Stomach (tissue), 9 donors: ENCODE measurements around the gene NIN. TPM values are rescaled to one million over a fixed set of nuclear protein-coding genes. Genes with fewer than 3 reads are reported as not detected.

Source experiments
- DNase-seq, 2 donors: peaks; one replicate each; pipeline versions ENCODE4 v3.0.0 to v3.0.0-alpha.2; 2013 to 2019
- H3K27ac ChIP-seq, 5 donors: fragments of 200-600 bp in 4 of 5; sonication (generic) in 4 of 5; one replicate each; pipeline ENCODE4 v1.5.1; 2013 to 2019; ENCODE audit warnings: mild to moderate bottlenecking in 1 of 5, moderate library complexity in 1 of 5
- H3K27me3 ChIP-seq, 3 donors: fragments of 200-600 bp; sonication (generic); one replicate each; pipeline ENCODE4 v1.5.1; 2017 to 2019; ENCODE audit warnings: mixed run types in 1 of 3
- H3K36me3 ChIP-seq, 4 donors: fragments of 200-600 bp; sonication (generic); 1 replicate in 3 of 4; 2 replicates in 1 of 4; pipeline ENCODE4 v1.5.1; 2016 to 2019
- H3K4me1 ChIP-seq, 4 donors: fragments of 200-600 bp; sonication (generic); one replicate each; pipeline ENCODE4 v1.5.1; 2016 to 2019
- H3K4me3 ChIP-seq, 4 donors: fragments of 200-600 bp; sonication (generic) in 3 of 4; one replicate each; pipeline ENCODE4 v1.5.1; 2016 to 2019; ENCODE audit warnings: mild to moderate bottlenecking in 1 of 4
- H3K9me3 ChIP-seq, 4 donors: fragments of 200-600 bp; sonication (generic); one replicate each; pipeline ENCODE4 v1.5.1; 2016 to 2019
- EP300 ChIP-seq: sonication (generic); formaldehyde crosslinking; IDR thresholded peaks from one replicate; pipeline ENCODE4 v1.6.1; 2017; ENCODE audit warnings: antibody characterized with exemption
- POLR2A ChIP-seq, 4 donors: fragments of 450-650 bp; IDR thresholded peaks; one replicate each; pipeline ENCODE4 v1.6.1; 2016; ENCODE audit warnings: antibody characterized with exemption in 4 of 4, control low read depth in 2 of 4, mild to moderate bottlenecking in 1 of 4, moderate library complexity in 1 of 4
- POLR2AphosphoS5 ChIP-seq, 3 donors: sonication (generic); formaldehyde crosslinking; IDR thresholded peaks; one replicate each; pipeline ENCODE4 v1.6.1; 2016; ENCODE audit warnings: antibody characterized with exemption in 3 of 3
- WGBS, 5 donors: extraction: QIAGEN DNeasy Blood & Tissue Kit in 3 of 5; methylation state at CpG; one replicate each; pipeline versions ENCODE4 v1.1.5 to v1.1.7; 2013 to 2018; 5-methylcytosine and 5-hydroxymethylcytosine counted together
- intact Hi-C: fragments of 100-400 bp; cut with DNase I; formaldehyde crosslinking; loops from one replicate; pipeline ENCODE4 v1.15.1; 2023; ENCODE audit warnings: low total_unique reads
- polyA plus RNA-seq, 3 donors: library from polyadenylated mRNA; stranded (reverse); fragments of 200-250 nt; gene quantifications; one replicate each; pipeline ENCODE4 v1.2.3, GENCODE V29; 2013
- total RNA-seq, 5 donors: library from RNA; depleted of rRNA; stranded (reverse); fragments of >200 nt; gene quantifications; one replicate each; pipeline versions ENCODE4 v1.1.0 to v1.2.3, GENCODE V29; 2014 to 2016
- TF ChIP-seq, protein P1 (sequence below), 7 experiments: fragments of 450-650 bp in 4 of 7; fragments of 200-600 bp in 3 of 7; sonication (generic) in 3 of 7; IDR thresholded peaks; one replicate each; pipeline ENCODE4 v1.5.1; 2016 to 2019; ENCODE audit warnings: antibody characterized with exemption in 7 of 7, control low read depth in 2 of 7, mild to moderate bottlenecking in 1 of 7
- donor health status: healthy with polysubstance abuse.
- donor health status: Bipolar disorder and iron deficiency.
- donor health status: healthy.

NIN gene
- total and polyA plus RNA-seq, 8 donors, result 5.3 to 70.5 (median 20.5) TPM

DNA sequence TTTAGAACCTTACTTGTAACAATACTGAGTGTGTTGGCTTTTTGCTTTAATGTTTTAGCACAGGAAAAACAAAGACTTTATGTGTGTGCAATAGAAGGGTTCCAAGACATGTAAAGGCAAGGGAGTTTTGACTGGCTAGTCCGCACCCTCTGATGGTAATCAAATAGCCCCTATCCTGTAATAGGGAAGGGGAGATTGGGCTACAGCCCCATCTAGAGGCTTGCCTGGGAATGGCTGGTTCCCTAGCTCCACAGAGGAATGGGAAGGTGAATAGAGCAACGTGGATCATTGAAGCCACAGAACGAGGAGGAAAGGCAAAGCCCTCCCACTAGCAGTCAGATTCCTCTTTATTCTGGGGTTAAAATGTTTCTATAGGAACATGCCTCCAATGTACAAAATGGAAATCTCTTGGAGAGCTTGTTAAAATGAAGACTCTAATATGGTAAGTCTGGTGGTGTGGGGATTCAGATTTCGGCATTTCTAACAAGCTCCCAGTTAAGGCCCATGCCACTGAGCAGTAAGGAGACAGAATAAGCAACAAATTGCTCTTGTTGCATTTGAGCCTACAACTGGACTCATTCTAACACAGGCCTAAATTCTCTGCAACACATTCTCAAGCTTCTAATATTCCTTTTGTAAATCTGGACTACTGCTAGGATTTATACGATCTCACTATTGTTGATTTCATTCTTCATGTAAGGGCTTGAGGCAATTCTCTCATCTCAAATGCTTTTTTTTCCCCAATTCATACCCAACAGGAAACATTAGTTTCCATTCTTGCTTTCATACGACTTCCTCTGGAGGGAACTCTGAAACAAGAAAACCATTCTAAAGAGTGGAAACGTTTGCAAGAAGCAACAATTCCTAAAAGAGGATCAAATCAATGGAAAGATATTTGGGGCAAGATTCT, 57.1 kb downstream of the NIN start:
- H3K4me1 ChIP-seq, result peaks cover 0 to 51% (median 26%) of the 10 kb centered on the region in 4 donors
- H3K27me3 ChIP-seq, result no peaks in the 10 kb centered on the region
- no peaks in the 10 kb centered on the region for H3K9me3 ChIP-seq
- intact Hi-C loops, result loop anchor here (10.0 kb wide), 2 partner anchors 169 to 229 kb away; no protein-coding TSS in a partner anchor
- peaks cover 22 to 49% (median 41%) of the 10 kb centered on the region in 4 donors for H3K36me3 ChIP-seq
- WGBS, 5 donors, result 47 to 53% (median 51%) methylated on average over 7 of the region's 7 CpGs
- peak overlapping the region in 3 of 5 donors; percentile 67 to 80 (median 76) for H3K27ac ChIP-seq
- peak; percentile 44 to 69 for DNase-seq
- TF ChIP-seq EP300, result no peak
- TF ChIP-seq POLR2AphosphoS5 (IDR thresholded peaks at IDR 0.05), result peak in 1 of 3 donors; percentile 15
- TF ChIP-seq, protein P1, sequence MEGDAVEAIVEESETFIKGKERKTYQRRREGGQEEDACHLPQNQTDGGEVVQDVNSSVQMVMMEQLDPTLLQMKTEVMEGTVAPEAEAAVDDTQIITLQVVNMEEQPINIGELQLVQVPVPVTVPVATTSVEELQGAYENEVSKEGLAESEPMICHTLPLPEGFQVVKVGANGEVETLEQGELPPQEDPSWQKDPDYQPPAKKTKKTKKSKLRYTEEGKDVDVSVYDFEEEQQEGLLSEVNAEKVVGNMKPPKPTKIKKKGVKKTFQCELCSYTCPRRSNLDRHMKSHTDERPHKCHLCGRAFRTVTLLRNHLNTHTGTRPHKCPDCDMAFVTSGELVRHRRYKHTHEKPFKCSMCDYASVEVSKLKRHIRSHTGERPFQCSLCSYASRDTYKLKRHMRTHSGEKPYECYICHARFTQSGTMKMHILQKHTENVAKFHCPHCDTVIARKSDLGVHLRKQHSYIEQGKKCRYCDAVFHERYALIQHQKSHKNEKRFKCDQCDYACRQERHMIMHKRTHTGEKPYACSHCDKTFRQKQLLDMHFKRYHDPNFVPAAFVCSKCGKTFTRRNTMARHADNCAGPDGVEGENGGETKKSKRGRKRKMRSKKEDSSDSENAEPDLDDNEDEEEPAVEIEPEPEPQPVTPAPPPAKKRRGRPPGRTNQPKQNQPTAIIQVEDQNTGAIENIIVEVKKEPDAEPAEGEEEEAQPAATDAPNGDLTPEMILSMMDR (IDR thresholded peaks at IDR 0.05), result peak in 5 of 7 experiments; percentile 66 to 81 (median 75)
- no peak overlapping the region for H3K4me3 ChIP-seq

DNA sequence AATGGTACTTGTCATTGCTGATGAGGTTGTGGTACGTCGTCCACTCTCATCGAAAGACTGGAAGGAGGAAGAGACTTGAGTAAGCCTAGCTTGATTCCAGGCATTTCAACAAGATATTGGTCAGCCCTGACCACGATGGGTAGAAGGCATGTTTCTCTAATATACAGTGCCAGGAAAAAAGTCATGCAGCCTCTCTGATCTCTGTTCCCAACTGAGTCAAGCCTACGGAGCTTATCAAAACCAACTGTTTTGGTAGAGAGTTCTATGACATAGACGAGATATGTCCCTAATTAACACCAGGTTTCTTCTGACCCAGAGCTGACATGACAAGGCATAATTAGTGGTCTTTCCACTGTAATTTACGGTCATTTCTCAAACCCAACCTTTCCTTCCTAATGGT, 58.5 kb downstream of the NIN start:
- H3K27me3 ChIP-seq, result no peaks in the 10 kb centered on the region
- WGBS, 5 donors, result 79 to 91% (median 89%) methylated on average over 7 of the region's 7 CpGs
- H3K27ac ChIP-seq, result no peak overlapping the region
- no peak for DNase-seq
- no peak overlapping the region for H3K4me3 ChIP-seq
- H3K9me3 ChIP-seq, result no peaks in the 10 kb centered on the region
- peaks cover 0 to 42% (median 19%) of the 10 kb centered on the region in 4 donors for H3K4me1 ChIP-seq
- TF ChIP-seq POLR2AphosphoS5 (IDR thresholded peaks at IDR 0.05) (no peak), POLR2A (IDR thresholded peaks at IDR 0.05) (no peak), EP300 (no peak)
- TF ChIP-seq, protein P1 (IDR thresholded peaks at IDR 0.05), result no peak
- intact Hi-C loops, result loop anchor here (10.0 kb wide), 2 partner anchors 168 to 228 kb away; no protein-coding TSS in a partner anchor
- H3K36me3 ChIP-seq, result peaks cover 22 to 57% (median 51%) of the 10 kb centered on the region in 4 donors

DNA sequence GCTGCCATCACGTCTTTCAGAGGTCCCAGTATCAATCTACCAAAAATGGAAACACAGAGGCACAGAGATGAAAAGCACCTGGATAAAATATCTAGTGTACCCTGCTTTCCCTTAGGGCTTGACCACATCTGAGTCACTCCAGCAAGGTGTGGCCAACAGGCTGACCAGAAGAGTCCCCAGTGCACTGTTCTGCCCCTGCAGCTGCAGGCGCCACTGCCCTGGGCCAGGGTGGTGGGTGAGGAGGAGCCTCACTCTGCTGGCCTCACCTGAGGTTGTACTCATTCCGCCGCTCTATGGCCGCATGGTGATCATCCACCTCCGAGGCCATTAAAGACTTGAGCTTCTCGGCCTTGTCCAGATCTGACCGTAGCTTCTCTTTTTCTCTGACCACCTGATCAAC, 60.4 kb downstream of the NIN start:
- Histone ChIP-seq H3K27me3 (no peaks in the 10 kb centered on the region), H3K36me3 (peaks cover 22 to 60% (median 58%) of the 10 kb centered on the region in 4 donors), H3K4me3 (no peak overlapping the region), H3K4me1 (peaks cover 0 to 37% (median 22%) of the 10 kb centered on the region in 4 donors), H3K27ac (peak overlapping the region; percentile 50 to 78 (median 70)), H3K9me3 (no peaks in the 10 kb centered on the region)
- WGBS, 5 donors, result 88 to 97% (median 90%) methylated on average over 8 of the region's 8 CpGs
- intact Hi-C loops, result loop anchor here (10.0 kb wide), 2 partner anchors 166 to 226 kb away; no protein-coding TSS in a partner anchor
- DNase-seq, result no peak
- TF ChIP-seq POLR2AphosphoS5 (IDR thresholded peaks at IDR 0.05), result no peak
- no peak for TF ChIP-seq POLR2A (IDR thresholded peaks at IDR 0.05)
- no peak for TF ChIP-seq EP300

DNA sequence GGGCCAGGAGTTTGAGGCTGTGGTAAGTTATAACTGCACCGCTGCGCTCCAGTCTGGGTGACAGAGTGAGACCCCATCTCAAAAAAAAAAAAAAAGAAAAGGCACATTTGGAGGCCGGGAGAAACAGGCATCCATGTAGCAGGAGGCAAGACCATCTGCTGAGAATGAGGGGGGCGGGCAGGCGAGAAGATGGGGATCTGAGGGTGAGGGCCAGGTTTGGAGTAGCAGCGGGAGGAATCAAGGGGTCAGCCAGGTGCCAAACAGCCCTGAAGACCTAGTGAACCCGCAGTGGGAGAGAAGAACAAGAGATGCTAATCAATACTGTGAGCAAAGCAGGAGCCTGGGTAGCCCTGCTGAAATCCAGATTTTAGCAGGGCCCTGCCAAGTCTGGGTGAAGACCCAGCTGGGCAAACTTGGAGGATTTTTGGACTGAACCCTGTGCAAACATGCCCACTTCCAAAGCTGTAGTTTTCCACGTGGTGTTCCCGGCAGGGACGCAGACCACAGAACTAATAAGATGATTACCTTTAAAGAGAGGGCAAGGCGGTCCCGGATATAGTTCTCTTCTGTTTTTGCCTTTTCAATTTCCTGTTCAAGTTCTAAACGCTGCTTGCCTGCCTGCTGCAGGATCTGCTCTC, 61.0 kb downstream of the NIN start:
- Histone ChIP-seq H3K4me1 (peaks cover 0 to 31% (median 20%) of the 10 kb centered on the region in 4 donors), H3K27me3 (no peaks in the 10 kb centered on the region), H3K4me3 (no peak overlapping the region), H3K27ac (peak overlapping the region; percentile 50 to 78 (median 70)), H3K9me3 (no peaks in the 10 kb centered on the region), H3K36me3 (peaks cover 22 to 64% (median 60%) of the 10 kb centered on the region in 4 donors)
- peak in 1 of 2 donors; percentile 78 for DNase-seq
- peak in 1 of 3 donors; percentile 14 for TF ChIP-seq POLR2AphosphoS5 (IDR thresholded peaks at IDR 0.05)
- no peak for TF ChIP-seq EP300
- WGBS, 5 donors, result 55 to 84% (median 61%) methylated on average over 13 of the region's 13 CpGs
- intact Hi-C loops, result loop anchor here (10.0 kb wide), 2 partner anchors 165 to 225 kb away; no protein-coding TSS in a partner anchor

DNA sequence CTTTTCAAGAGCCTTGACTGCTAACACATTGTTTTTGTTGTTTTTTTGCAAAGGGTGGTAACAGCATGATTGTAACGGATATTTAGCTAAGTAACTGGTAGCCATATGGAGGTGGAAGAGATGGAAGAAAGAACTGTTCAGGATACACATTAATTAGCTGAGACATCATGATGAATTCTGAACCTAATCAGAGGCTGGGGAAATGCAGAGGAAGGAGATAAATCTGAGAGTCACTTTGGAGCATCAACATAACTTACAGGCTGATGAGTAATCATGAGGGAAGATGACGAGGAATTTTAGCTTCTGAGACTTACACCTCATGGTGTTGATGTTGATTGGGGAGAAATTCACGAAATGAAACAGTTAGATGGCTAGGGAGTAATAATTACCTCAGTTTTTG, 62.3 kb downstream of the NIN start:
- DNase-seq, result no peak
- peaks cover 0 to 18% (median 11%) of the 10 kb centered on the region in 4 donors for H3K4me1 ChIP-seq
- peak overlapping the region in 2 of 5 donors; percentile 37 to 73 for H3K27ac ChIP-seq
- H3K9me3 ChIP-seq, result no peaks in the 10 kb centered on the region
- no peaks in the 10 kb centered on the region for H3K27me3 ChIP-seq
- no peak overlapping the region for H3K4me3 ChIP-seq
- 84 to 94% (median 88%) methylated on average over 3 of the region's 3 CpGs for WGBS, 5 donors
- TF ChIP-seq POLR2A (IDR thresholded peaks at IDR 0.05), result no peak
- TF ChIP-seq POLR2AphosphoS5 (IDR thresholded peaks at IDR 0.05), result no peak
- TF ChIP-seq EP300, result no peak
- TF ChIP-seq, protein P1 (IDR thresholded peaks at IDR 0.05), result no peak
- peaks cover 22 to 77% (median 67%) of the 10 kb centered on the region in 4 donors for H3K36me3 ChIP-seq
- intact Hi-C loops, result no loop called here
